Amygdala (tissue), 56 donors: ENCODE results near the gene SIGLEC8.

Source experiments
- DNase-seq, 56 donors: peaks; one replicate each; lab custom pipeline; 2025; lab: John Stamatoyannopoulos, UW

The SIGLEC8 gene

DNA sequence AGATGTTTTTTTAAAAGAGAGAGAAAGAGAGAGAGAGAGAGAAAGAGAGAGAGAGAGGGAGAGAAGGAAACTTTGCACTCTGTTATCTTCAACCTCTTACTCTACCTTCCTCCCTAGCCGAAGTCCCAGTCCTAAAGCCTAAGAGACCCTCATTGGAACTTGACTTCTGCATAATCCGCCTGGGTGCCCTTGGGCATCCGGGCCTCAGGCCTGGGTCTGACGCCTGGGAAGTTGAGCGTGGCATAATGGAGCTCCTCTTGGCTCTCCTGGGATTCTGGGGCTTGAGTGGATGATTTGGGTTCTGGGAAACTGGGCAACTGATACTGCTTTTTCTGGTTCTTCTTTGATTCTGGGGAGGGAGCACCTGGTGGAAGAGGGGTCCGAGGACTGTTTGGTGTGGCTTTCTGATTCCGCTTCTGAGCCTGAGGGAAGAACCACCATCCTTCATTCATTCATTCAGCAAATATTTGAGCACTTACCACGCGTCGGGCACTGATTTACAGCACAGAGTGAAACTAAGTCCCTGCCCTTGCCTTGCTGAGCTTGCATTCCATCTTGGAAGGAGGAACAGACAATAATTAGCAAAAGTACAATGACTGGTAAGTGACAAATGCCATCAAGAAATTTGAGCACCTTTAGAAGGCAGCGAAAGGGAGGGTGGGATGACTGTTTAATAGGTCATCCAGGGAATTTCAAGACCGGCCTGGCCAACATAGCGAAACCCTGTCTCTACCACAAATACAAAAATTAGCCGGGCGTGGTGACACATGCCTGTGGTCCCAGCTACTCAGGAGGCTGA, 47.1 kb downstream of the SIGLEC8 start:
- DNase-seq: no peak

DNA sequence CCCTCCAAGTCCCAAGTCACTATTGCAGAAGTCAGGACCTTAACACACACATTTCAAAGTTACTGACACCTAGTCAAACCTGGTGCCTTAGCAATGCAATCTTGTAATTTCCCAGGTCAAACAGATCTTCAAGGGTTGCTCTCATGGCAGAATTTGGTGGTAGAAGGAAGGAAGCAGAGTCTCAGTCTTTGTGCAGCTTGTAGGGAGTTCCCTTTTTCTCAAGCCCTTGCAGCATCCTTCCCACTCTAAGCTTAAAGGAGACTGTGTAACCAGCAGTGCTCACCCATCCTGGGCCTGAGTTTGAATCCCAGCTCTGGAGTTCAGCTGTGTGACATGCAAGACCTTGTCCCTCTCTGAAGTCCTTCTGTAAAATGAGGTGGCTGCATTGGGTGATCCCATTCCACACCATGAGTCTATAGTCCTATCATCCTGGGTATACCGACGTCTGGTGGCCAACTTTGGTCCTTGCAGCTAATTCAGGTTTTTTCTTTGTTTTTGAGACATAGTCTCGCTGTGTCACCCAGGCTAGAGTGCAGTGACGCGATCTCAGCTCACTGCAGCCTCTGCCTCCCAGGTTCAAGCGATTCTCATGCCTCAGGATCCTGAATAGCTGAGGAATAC, 50.6 kb downstream of the SIGLEC8 start:
- DNase-seq: peak in 1 of 56 donors; percentile 25

DNA sequence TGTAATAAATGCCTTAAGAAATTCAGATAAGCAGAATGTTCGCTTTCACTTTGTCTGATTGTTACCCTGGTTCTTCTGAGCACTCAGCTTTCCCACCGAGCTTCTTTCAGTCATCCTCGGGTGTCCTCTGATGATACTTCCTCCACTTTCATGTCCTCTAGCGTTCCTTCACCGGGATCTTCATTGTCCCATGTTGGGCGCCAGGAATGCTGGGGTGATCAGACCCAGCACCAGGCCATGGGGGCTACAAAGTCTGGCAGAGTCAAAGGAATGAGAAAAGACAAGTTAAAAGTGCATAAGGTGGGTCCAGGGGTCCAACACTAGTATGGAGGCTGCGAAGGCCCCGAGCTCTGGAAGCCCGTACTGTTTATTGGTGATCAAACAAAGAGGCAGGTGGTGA, 56.1 kb downstream of the SIGLEC8 start:
- no peak for DNase-seq
